GM19043 (cell line): ENCODE data around the gene SEC63.

Experiments
- ATAC-seq: cut with Tn5 transposase; IDR thresholded peaks from one replicate; pipeline ENCODE4 v1.9.1; 2021; ENCODE audit warnings: low read depth; ENCODE audit not compliant: unreplicated experiment

The SEC63 gene

DNA sequence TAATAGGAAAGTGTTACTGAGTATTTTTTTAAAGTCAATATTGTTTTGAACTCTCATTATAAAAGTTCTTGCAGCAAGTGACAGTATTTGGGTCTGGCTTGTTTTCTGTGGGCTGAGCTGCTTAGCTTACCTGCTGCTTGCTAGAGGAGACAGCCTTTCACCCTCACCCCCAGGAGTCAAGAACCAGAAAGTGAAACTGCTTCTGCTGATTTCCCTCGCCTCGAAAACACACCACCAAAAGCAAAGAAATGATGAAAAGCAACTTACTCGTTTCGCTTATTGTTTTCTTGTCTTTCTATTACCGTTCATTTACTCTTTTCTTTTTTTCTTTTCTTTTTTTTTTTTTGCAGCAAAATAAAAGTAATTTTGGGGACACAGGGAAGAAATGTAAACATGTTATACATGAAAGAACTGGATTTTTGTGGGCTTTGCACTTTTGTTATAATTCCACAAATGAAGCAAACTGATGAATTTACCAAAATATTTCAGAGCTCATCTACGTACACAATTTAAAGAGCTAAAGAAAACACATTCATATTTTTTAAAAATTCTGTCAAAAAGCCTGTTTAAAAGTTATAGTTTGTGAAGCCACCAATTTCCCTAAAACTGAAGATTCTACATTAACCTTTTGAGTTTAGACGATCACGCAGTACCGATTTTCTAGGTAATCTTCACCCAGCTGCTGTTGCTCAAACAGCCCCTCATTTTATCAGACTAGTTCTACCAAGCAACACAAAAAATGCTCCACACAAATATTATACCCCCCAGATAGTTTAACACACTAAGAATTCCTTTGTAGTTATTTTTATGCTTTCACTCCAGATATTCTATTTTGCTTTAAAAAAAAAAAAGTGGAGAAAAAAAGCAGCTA lies 135.6 kb downstream of the SEC63 start:
- peak; percentile 65 for ATAC-seq

DNA sequence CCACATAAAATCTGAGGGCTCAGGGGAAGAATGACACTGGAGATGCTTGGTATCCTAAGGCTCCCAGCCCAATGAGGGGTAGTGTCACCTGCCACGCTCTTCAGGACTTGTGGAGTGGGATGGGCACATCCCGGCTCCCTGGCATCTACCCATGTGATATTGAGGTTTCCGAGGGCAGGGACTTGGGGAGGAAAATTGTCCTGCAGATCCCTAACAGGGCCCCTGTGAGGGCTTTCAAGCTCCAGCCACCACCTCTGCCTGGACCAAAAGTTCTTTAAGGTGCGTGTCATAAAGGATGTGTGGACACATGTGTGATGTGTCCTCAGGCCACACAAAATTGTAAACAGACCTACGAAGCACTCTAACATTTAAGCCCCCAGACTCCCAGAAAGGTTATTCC lies 136.4 kb downstream of the SEC63 start:
- ATAC-seq: no peak

DNA sequence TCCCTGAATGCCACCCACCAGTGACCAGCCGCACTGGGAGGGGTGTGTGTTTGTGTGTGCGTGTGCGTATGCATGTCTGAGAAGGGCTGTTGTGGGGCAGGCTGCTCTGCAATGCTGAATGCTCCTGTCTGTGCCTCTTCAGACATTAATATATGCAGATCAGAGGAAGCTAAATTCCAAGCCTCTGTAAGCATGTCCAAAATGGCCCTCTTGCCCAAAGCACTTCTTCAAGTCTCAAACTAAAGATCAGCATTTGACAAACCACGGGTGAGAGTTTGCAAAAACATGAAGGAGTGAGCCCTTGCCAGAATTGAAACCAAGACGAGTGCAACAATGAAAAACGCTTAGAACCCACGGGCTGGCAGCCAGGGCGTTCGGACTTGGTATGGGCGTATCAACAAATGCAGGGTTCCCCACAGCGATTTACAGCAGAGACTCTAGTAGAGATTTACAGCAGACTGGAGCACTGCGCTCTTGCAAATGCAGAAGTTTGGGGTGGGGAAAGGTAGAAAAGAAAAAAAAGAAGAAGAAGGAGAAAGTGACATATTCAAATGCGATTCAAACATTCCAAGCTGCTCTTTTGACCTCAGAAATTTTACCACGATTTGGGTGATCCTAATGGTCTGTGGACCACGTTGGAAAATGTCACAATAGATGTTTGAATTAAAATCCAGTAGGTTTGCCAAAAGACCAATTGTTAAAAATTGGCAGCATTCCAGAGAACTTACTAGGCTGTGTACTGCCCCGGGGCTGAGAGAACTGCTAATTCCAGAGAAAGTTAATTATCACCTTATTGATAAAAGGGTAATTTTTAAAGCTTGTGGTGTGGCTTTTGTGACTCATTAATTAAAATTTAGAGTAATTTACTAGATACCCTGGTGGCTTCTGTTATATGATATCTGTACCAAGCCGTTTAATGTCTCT lies 137.4 kb downstream of the SEC63 start:
- ATAC-seq: no peak

DNA sequence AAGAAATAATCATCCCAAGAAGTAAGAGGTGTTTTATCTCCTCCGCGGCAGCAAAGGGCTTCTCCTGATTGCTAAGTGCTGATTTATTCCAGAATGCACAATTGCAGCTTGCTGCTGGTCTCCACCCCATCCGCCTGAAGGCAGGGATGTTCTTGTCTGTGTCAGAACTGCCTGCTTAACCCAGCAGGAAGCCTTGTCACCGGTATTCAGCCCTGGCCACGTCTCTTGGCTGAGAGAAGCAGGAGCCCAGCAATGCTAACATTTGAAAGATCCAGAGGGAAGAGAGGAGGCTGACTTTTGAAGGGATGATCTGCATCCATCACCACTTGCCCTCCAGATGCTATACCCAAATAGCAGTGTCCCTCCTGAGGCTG lies 138.1 kb downstream of the SEC63 start:
- no peak for ATAC-seq

DNA sequence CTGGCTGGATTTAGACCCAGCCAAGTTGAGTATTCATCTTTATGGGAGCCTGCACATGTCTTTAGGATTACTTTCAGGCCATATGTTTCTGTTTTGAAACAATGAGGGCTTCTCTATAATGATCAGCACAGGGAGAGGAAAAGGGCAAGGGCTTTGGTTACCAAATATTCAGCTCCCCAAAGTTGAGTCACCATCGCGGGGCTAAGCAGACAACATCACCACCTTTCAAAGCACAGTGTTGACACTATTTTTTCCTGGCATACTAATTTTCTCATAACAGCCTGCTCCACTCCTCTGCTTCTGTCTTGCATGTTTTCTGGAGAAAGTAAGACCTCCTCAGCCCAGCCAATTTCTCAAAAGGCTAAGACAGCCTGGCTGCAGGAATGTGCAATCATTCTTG lies 138.8 kb downstream of the SEC63 start:
- ATAC-seq: no peak

DNA sequence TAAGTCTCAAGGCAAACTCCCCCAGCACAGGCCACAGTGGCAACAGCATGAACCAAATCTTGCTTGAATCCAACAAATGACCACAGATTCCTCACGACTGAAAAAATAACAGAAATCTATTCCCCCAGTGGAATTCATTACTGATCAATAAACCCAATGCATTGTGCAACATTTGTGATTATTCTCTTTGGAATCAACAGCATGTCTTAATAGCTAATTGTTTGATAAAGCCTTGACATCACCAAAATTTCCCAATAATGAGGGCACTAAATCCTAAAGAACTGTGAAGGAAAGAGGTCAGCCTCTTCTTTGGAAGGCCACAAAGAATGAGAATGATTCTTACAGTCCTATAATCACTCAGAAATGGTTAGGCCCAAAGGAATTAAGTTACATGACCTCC lies 139.7 kb downstream of the SEC63 start:
- no peak for ATAC-seq

DNA sequence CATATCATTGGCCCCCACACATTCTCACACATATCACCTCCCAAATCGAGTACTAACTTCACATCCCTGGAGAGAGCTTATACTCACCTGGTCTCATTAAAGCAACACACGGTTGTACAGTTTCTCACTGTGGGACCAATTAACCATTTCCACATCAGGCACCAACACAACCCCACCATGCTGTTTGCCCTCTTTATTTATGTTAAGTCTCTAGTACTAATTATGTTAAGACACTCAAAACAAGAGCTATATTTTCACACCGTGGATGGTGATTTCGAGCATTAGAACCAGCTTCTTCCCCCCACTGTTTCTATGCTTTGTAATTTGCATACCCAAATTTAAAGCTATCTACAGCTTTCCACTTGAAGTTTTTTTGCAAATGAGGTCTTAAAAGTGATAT lies 140.2 kb downstream of the SEC63 start:
- no peak for ATAC-seq
